Lung (tissue), 12 donors: Measurements from ENCODE around the gene GBP1. TPM values are rescaled to one million over a fixed set of nuclear protein-coding genes. Genes with fewer than 3 reads are reported as not detected.
A peak's percentile ranks its signal among the peaks of the same experiment; 100 is the strongest.
"Not testable (repeated sequence)": the region's sequence is repeated elsewhere in the genome, so short reads cannot be mapped to it uniquely, and the experiment has no call there.

Experiments
- ATAC-seq: fragments of 200-7000 bp; cut with Tn5 transposase; one replicate; pipeline ENCODE4 v1.9.1; 2020; ENCODE audit warnings: moderate number of reproducible peaks; ENCODE audit not compliant: insufficient read depth, low FRiP score
- DNase-seq, 3 donors: peaks; one replicate each; pipeline ENCODE4 v3.0.0-alpha.2; 2013 to 2017
- H3K27ac ChIP-seq, 2 donors: one replicate each; pipeline ENCODE4 v1.5.1; 2013; ENCODE audit warnings: mild to moderate bottlenecking in 2 of 2, moderate library complexity in 2 of 2, control low read depth in 1 of 2, inconsistent platforms in 1 of 2, low read depth in 1 of 2, low read length in 1 of 2
- H3K27me3 ChIP-seq, 3 donors: one replicate each; pipeline ENCODE4 v1.5.1; 2013; ENCODE audit warnings: low read length in 2 of 3; ENCODE audit not compliant: control insufficient read depth in 3 of 3, insufficient read depth in 3 of 3
- H3K36me3 ChIP-seq, 4 donors: one replicate each; pipeline ENCODE4 v1.5.1; 2013; ENCODE audit warnings: low read length in 4 of 4, mild to moderate bottlenecking in 1 of 4, moderate library complexity in 1 of 4; ENCODE audit not compliant: control insufficient read depth in 4 of 4, insufficient read depth in 4 of 4
- H3K4me1 ChIP-seq, 5 donors: one replicate each; pipeline ENCODE4 v1.5.1; 2013; ENCODE audit warnings: low read length in 5 of 5, mild to moderate bottlenecking in 2 of 5, moderate library complexity in 1 of 5; ENCODE audit not compliant: control insufficient read depth in 5 of 5, insufficient read depth in 5 of 5
- H3K4me3 ChIP-seq: one replicate; pipeline ENCODE4 v1.5.1; 2013; ENCODE audit warnings: mild to moderate bottlenecking, control low read depth, moderate library complexity
- H3K9ac ChIP-seq, 2 donors: one replicate each; pipeline ENCODE4 v1.5.1; 2013; ENCODE audit warnings: low read length in 2 of 2, control low read depth in 1 of 2; ENCODE audit not compliant: insufficient read depth in 1 of 2
- H3K9me3 ChIP-seq, 4 donors: one replicate each; pipeline ENCODE4 v1.5.1; 2013; ENCODE audit warnings: low read length in 3 of 4, mild to moderate bottlenecking in 1 of 4, moderate library complexity in 1 of 4; ENCODE audit not compliant: control insufficient read depth in 4 of 4, insufficient read depth in 3 of 4
- WGBS, 2 donors: extraction: QIAGEN DNeasy Blood & Tissue Kit; methylation state at CpG; one replicate each; pipeline ENCODE4 v1.1.7; 2013; 5-methylcytosine and 5-hydroxymethylcytosine counted together
- polyA plus RNA-seq, 2 donors: library from polyadenylated mRNA; stranded (reverse); fragments of 200-250 nt; gene quantifications; one replicate each; pipeline ENCODE4 v1.2.1, GENCODE V29; 2013
- total RNA-seq, 2 donors: library from RNA; depleted of rRNA in 1 of 2; stranded (reverse); fragments of >200 nt in 1 of 2; gene quantifications; one replicate each; pipeline ENCODE4 v1.2.1, GENCODE V29; 2014 to 2021
- TF ChIP-seq, protein P1 (sequence below): IDR thresholded peaks from 2 replicates; pipeline ENCODE4 v1.5.1; 2012; ENCODE audit warnings: mild to moderate bottlenecking; ENCODE audit errors: control extremely low read depth, extremely low read depth
- donor health status: control.
- donor health status: control.
- donor health status: Bipolar disorder and iron deficiency.
- donor health status: healthy.
- donor health status: DM: yes; HTN: yes; CAD: no.

Gene GBP1
- total and polyA plus RNA-seq, 4 donors: 13.0 to 62.5 (median 44.6) TPM

DNA sequence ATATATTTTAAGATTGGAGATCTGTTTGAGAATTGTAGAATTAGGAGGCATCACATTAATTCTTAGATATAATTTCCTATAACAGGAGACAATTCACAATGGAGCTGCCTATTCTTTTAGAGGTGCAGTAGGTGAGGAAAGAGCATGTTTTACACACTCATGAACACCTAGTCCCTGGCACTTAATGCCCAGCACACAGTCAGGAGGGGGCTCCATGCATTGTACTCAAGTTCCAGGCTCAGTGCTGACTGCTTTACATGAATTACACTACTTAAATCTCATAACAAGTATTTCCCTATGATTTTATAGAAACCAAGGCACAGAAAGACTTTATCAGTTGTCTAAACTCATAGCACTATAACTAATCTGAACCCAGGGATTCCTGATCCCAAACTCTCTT lies 42.0 kb downstream of the GBP1 start:
- peaks cover 0 to 8% (median 0%) of the 10 kb centered on the region in 4 donors for H3K36me3 ChIP-seq
- no peak for DNase-seq
- H3K4me1 ChIP-seq: peaks cover 4 to 11% (median 6%) of the 10 kb centered on the region in 5 donors
- peak overlapping the region; percentile 72 to 99 for H3K27ac ChIP-seq
- no peak for ATAC-seq
- TF ChIP-seq, protein P1, sequence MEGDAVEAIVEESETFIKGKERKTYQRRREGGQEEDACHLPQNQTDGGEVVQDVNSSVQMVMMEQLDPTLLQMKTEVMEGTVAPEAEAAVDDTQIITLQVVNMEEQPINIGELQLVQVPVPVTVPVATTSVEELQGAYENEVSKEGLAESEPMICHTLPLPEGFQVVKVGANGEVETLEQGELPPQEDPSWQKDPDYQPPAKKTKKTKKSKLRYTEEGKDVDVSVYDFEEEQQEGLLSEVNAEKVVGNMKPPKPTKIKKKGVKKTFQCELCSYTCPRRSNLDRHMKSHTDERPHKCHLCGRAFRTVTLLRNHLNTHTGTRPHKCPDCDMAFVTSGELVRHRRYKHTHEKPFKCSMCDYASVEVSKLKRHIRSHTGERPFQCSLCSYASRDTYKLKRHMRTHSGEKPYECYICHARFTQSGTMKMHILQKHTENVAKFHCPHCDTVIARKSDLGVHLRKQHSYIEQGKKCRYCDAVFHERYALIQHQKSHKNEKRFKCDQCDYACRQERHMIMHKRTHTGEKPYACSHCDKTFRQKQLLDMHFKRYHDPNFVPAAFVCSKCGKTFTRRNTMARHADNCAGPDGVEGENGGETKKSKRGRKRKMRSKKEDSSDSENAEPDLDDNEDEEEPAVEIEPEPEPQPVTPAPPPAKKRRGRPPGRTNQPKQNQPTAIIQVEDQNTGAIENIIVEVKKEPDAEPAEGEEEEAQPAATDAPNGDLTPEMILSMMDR: no peak
- H3K9ac ChIP-seq: peak overlapping the region in 1 of 2 donors; percentile 96
- H3K27me3 ChIP-seq: no peaks in the 10 kb centered on the region
- no peaks in the 10 kb centered on the region for H3K9me3 ChIP-seq
- no peak overlapping the region for H3K4me3 ChIP-seq

DNA sequence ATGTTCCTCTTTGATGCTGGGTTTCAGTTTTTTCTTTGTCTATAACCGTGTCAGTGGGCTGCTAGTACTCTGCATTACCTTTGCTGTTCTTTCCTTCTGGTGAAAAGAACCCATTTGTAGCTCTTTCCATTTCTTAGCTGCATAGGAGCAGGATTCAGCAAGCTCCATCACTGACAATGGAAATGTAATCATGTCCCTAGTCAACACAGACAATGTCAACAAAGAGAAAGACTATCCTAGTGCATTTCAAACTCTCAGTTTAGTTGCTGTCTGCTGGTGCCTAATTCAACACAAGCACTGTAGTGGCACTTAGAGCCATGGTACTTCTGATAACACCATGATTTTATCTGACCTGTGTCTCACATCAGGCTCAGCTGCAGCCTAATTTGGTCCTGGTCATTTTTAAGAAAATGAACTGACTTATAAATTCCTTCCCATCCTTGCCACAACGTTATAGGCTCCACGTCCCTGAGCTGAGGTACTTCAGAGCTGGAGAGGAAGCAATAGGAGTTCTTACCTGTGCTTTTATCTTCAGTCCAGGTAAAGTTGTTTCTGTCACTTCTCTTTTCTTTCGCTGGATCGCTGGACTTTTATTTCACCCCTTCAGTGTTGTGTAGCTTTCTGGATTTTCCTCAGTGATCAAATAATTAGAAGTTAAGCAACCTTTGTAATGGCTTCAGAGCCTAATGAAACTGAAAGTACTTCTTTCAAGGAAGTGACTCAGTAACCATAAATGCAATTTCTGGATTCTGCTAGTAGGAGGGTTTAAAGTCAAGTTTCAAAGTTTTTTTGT lies 42.6 kb downstream of the GBP1 start, which contains the start of gene GBP3:
Gene GBP3, minus strand, starts transcription at position 700 of the 793 bp plus-strand sequence. CDS start 2,145 bp downstream, outside the sequence.
- 3% methylated on average over 5 of the region's 5 CpGs for WGBS, 2 donors
- Histone ChIP-seq H3K4me1 (peaks cover 4 to 11% (median 6%) of the 10 kb centered on the region in 5 donors), H3K9me3 (no peaks in the 10 kb centered on the region), H3K4me3 (peak within 1 kb of the TSS; percentile 71), H3K9ac (peak within 1 kb of the TSS; percentile 9 to 96), H3K36me3 (peaks cover 0 to 8% (median 0%) of the 10 kb centered on the region in 4 donors), H3K27ac (peak within 1 kb of the TSS; percentile 72 to 99), H3K27me3 (no peaks in the 10 kb centered on the region)
- DNase-seq (peak in 2 of 3 donors; percentile 62 to 76), ATAC-seq (peak; percentile 81)
- TF ChIP-seq, protein P1: no peak

DNA sequence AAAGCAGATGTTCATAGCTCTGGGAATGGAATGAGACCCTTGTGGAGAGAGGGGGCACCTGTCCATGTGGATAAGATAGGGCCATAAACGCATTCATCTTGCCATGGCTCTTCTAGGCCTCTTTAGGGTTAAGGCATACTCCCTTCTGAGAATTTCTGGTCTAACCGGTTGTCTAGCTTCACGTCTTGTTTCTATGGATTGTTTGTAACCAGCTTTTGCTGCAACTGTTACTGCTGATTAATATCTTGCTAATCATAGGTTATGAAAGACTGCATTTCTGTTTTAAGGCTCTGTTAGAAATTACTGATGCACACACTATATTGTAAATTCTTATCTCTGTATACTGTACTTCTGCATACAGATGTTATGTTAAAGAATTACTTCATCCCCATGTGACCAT lies 46.7 kb downstream of the GBP1 start:
- WGBS, 2 donors: 45 to 72% methylated on average over 3 of the region's 3 CpGs
- H3K9ac ChIP-seq, H3K27ac ChIP-seq, ATAC-seq, H3K4me3 ChIP-seq, H3K9me3 ChIP-seq, H3K27me3 ChIP-seq, DNase-seq: not testable (repeated sequence)
- Histone ChIP-seq H3K36me3 (peaks cover 0 to 20% (median 4%) of the 10 kb centered on the region in 4 donors), H3K4me1 (peaks cover 4 to 11% (median 7%) of the 10 kb centered on the region in 5 donors)

- ATAC-seq (no peak), DNase-seq (no peak)
- TF ChIP-seq, protein P1: no peak
- H3K27ac ChIP-seq: no peak overlapping the region
- H3K9me3 ChIP-seq: no peaks in the 10 kb centered on the region
- H3K36me3 ChIP-seq: peaks cover 4 to 25% (median 14%) of the 10 kb centered on the region in 4 donors
- no peaks in the 10 kb centered on the region for H3K4me1 ChIP-seq
- no peaks in the 10 kb centered on the region for H3K27me3 ChIP-seq
- WGBS, 2 donors: 90 to 97% methylated on average over 4 of the region's 4 CpGs
- no peak overlapping the region for H3K4me3 ChIP-seq
- no peak overlapping the region for H3K9ac ChIP-seq
Measured at GRCh38 chr1:89008511-89008910, 56.5 kb downstream of the GBP1 start.
